ENCODE measurements around the gene IGFLR1.
"Not testable (repeated sequence)": the region's sequence is repeated elsewhere in the genome, so short reads cannot be mapped to it uniquely, and the experiment has no call there.

Gene IGFLR1

DNA sequence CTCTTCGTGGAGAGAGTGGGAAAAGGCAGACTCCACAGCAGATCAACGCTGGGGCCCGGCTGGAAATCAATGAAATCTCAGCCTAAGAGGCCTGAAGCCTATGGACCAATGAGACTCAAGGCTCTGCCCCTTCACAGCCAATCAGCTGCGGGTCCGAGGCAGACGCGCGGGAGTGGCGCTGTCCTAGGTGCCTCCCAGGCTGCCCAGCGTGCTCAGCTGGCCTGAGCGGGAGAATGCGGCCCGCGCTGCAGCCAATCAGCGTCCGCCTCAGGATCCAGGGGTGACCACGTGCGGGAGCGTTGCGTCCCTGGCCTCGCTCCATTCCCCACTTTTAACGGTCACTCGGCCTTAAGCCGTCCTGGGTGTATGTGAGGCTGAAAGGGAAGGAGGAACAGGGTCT, 38.0 kb downstream of the IGFLR1 start, which contains the start of gene ZBTB32:
ZBTB32 (plus strand) TSS at position 341 of the 400 bp plus-strand sequence. CDS start 10,069 bp downstream, outside the sequence.
- no peak for DNase-seq (ENCODE audit: low read depth)

DNA sequence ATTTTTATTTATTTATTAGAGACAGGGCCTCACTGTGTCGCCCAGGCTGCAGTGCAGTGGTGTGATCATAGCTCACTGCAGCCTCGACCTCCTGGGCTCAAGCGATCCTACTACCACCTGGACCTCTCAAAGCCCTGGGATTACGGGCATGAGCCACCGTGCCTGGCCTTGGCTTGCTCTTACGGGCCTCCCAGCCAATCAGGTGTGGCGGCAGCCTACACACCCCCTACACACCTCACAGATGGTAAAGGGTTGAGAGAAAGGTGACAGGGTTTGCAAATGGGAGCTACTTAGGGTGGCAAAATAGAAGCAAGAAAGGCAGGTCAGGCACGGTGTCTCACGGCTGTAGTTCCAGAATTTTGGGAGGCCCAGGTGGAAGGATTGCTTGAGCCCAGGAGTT, 38.9 kb downstream of the IGFLR1 start:
- no peak for DNase-seq (ENCODE audit: low read depth)

DNA sequence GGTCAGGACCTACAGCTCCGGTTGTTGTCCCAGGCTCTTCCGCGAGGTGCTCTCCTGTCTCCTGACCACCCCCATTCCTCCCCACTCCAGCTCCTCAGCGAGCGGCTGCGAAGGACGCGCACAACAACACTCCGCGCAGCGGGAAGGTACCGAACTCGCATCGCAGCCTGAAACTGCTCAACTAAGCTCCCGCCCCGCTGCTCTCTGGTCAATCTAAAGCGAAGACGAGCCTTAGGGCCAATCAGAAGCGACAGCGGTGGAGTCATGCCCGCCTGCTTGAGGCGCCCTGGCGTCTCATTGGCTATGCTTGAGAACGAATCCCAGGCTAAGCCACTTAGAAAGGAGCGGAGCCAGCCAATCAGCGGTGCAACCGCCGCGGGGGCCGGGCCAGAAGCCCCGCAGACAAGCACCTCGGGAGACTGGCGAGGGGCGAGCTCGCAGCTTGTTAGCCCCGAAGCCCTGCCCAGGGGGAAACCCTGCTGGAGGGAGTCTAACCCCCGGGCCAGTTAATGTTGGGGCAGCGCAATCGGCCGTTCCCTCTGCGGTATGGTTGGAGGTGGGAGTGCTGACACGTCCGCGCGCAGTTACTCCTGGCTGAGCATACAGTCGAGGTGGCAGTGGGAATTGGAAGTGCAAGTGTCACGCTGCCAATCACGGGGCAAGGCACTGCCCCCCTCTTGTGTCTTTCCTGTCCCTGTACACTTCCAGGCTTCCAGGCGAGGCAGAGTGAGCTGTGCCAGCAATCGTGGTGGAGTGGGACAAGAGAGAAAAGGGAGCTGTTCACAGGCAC, 39.8 kb downstream of the IGFLR1 start:
- peak; percentile 89 for DNase-seq (ENCODE audit: low read depth)

DNA sequence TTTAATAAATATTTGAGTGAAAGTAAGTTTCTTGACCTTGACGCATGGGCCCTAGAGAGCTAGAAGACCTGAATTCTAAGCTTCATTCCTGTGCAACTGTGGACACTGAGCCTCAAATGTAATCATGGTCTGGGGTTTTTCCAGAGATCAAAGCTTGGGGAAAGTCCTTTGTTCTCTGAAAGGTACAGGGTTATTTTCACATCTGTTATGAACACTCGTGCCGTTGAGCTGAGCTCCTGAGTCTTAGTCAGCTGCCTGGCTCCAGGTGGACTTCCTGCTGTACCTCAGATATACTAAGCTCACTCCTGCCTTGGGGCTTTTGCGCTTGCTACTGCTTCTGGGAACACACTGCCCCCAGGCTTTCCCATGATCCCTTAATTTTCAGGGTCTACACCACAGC, 45.4 kb downstream of the IGFLR1 start:
- DNase-seq (ENCODE audit: low read depth), result no peak

DNA sequence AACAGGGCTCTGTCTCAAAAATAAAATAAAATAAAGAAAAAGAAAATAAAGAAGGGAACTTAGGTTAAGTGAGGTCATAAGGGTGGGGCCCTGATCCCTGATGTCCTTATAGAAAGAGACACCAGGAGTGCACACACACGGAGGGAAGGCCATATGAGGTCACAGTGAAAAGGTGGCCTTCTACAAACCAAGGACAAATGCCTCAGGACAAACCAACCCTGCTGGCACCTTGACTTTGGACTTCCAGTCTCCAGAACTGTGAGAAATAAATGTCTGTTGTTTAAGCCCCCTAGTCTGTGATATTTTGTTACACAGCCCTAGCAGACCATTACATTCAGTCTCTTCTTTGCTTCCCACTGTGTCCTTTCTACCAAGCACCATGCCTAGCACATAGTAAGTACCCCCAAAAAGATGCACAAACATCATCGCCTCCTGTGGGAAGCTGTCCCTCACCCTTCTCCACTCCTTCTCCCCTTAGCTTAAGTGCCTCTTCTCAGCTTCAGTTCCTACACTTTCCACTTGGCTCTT, 46.3 kb downstream of the IGFLR1 start:
- DNase-seq (ENCODE audit: low read depth), result no peak

DNA sequence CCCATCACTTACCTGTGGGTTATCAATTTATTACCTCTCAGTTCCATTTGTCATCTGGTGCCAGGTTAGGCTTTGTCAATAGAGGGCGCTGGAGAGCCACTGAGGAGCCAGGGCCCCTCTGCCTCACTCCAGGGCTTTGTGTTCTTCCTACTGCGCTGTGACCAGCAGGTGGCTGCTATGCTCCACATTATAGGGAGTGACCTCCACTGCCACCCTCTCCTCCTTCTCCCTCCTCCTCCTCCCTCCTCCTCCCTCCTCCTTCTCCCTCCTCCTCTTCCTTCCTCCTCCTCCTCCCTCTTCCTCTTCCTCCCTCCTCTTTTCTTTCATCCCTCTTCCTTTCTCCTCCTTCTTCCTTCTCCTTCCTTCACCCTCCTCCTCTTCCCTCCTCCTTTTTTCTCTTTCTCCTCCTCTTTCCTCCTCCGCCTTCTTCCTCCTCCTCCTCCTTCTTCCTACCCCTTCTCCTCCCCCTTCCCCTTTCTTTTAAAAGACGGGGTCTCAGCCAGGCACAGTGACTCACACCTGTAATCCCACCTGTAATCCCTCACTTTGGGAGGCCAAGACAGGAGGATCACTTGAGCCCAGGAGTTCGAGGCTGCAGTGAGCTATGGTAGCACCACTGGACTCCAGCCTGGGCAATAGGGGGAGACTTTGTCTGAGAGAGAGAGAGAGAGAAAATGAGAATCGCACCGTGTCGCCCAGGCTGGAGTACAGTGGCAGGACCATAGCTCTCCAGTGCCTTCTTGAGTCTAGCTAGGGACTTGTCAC, 48.2 kb downstream of the IGFLR1 start:
- peak; percentile 84 for DNase-seq (ENCODE audit: low read depth)

DNA sequence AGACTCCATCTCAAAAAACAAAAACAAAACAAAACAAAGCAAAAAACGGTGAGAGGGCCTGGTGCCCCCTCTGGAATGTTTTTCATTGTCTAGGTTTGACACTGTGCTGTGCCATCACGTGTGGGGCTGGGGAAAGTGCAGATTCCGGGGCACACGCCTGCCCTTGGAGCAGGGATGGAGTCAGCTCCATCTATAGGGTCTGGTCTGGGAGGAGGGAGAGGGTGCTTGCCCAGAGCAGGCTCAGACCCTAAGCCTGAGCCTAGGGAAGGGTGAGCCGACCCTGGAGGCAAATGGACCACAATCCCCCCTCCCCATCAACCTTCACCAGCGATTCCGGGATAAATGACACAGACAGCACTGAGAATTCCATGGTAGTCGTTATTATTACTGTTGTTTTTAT, 48.8 kb downstream of the IGFLR1 start:
- DNase-seq (ENCODE audit: low read depth), result no peak

DNA sequence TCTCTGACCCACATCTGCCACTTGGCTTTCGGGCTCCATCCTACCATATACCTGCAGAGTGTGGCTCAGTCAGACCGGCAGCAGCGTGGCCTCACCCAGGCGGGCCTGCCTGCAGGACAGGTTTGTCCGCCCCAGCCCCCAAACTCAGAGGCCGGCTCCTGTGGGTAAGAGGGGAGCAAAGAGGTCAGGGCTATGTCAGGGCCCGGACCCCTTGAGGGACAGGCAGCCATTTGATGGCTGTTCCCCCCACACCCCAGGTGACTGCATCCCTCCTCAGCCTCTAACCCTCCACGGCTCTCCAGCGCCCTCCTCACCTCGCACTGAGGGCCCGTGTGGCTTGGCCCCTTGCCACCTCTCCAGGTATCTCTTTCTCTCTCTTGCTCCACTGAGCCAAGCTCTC, 50.2 kb downstream of the IGFLR1 start:
- no peak for DNase-seq (ENCODE audit: low read depth)

DNA sequence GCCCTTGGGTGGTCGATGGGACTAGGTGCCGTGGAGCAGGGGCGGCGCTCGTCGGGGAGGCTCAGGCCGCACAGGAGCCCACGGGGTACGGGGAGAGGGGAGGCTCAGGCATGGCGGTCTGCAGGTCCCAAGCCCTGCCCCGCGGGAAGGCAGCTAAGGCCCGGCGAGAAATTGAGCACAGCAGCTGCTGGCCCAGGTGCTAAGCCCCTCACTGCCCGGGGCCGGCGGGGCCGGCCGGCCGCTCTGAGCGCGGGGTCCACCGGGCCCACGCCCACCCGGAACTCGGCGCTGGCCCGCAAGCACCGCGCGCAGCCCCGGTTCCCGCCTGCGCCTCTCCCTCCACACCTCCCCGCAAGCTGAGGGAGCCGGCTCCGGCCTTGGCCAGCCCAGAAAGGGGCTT, 51.1 kb downstream of the IGFLR1 start:
- DNase-seq (ENCODE audit: low read depth), result not testable (repeated sequence)

DNA sequence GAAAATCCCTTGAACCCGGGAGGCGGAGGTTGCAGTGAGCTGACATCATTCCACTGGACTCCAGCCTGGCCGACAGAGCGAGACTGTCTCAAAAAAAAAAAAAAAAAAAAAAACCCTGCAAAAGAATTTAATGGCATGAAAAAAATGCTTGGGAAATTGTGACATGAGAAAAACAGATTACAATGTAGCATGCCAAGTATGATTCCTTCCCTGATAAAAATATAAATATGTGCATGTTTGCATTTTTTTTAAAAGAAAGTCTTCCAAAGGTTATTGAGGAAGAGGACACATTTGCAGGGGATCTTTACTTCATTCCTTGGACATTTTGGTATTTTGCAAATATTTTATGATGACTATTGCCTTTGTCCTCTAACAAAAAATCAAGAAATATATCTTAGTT, 52.4 kb downstream of the IGFLR1 start:
- DNase-seq (ENCODE audit: low read depth), result no peak

All from stimulated activated CD8-positive, alpha-beta memory T cell treated with anti-CD3 and anti-CD28 coated beads, Interleukin-12 subunit alpha, Interleukin-12 subunit beta, amount 100 ng/mL, for 1 hour (primary cell).